GM12872 (cell line): Measurements from ENCODE around the gene BMAL1.

Experiments
- CTCF ChIP-seq: IDR thresholded peaks from 3 replicates; pipeline ENCODE4 v1.5.1; 2011; ENCODE audit warnings: low read depth, mild to moderate bottlenecking, low read length, moderate library complexity; ENCODE audit not compliant: insufficient read depth

Gene BMAL1

DNA sequence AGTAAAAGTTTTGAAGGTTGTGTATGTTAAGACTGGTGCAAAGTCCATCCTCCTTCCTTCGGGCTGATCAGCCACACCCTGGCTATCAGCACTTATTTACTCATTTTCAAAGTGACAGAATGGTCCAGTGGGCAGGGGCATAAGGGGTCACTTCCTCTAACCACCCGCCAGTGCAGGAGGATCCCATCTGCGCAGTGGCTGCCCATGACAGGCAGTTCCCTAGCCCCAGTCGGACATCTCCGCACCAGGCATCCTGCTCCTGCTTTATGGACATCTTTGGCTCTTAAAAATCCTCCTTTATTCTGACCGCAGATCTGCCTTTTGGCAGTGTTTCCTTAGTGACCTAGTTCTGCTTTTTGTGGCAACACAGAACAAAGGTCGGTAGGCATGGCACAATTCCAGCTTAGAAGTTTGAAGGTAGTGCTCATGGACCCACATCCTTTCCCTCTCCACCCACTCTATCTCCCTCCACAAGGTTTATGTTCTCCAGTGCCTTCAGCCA is 55.9 kb downstream of the BMAL1 start:
- no peak for TF ChIP-seq CTCF

- TF ChIP-seq CTCF: no peak
Measured at GRCh38 chr11:13334034-13334786, 56.6 kb downstream of the BMAL1 start.

DNA sequence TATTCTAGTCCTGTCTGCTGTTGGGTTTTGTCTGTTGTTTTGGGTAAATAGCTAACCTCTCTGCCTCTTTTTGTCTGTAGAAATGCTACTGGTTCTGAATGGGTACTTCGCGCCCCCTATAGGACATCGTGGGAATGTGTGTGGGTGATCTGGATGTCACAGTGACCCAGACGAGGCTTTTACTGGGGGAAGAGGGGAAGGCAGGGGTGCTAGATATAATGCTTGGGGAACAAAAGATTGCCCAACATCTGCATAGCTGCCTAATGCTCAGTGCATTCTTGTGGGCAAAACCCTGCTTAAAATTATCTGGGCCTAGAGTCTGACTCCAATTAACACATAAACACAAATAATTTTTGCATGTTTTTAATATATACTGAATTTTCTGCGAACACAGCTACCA is 57.7 kb downstream of the BMAL1 start:
- peak; percentile 83 for TF ChIP-seq CTCF

DNA sequence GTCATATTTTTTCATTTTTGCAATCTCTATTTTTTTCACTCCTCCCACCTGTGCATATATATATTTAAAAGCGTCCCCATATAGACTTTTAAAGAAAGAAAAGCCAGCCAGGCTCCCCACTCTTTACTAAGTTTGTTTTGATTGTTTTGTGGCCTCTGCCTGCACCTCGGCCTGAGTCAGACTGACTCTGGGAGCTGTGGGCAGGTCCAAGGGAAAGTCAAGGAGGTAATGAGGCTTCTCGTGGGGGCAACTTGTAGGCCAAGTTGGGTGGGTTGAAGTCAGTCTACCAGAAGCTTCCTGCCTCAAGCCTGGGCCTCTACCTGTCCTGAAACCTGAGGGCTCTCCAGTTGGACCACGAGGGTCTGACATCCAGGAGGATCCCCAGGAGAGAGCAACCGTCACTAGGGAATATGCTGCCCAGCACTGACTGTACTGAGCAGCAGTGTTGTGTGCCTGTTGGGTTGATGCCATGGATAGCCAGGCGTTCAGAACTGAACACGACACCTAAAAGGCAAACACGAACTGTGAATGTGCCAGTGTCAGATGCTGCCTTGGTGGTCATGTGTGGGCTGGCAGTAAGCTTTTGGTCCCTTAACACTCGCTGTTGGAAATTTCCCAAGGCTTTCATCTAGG is 58.8 kb downstream of the BMAL1 start:
- no peak for TF ChIP-seq CTCF

GRCh38 chr11:13338019-13338426 is 60.4 kb downstream of the BMAL1 start:
- TF ChIP-seq CTCF: no peak

DNA sequence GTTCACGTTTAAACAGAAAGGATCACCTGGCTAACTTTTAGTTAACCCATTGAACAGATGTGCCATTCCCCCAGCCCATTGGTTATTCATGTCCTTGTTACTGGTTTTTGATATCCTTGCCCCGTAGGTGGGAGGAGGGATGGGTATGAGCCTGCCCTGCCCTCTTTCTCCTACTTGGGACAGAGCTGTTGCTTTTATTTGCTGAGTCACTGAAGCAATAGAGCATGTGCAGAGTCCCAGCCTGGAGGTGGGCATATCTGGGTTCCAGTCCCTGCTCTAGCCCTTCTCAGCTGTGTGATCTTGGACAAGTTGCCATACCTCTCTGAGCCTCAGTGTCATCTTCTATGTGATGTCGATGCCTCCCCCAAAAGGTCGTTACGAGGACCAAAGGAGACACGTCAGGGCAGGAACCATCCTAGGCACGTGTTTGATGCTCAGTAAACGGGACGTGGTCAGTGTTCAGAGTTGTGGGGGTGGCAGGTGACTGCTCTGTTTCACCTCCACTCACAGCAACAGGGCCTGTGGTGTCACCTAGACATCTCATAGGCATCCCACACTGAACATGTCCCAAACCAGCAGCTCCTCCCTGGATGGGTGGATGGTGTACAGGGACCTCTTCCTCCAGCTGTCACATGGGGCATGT is 61.0 kb downstream of the BMAL1 start:
- TF ChIP-seq CTCF: no peak
